ENCODE results near the gene SCCPDH.
A peak's percentile ranks its signal among the peaks of the same experiment; 100 is the strongest.

Gene SCCPDH

GRCh38 chr1:246785494-246786111 is 61.4 kb downstream of the SCCPDH start:
- Histone ChIP-seq H3K27ac (ENCODE audit: low read depth, low read length) (peak overlapping the region; percentile 46; the same call in 1 of the 2 replicates), H3K36me3 (ENCODE audit: control insufficient read depth, low read length) (no peaks in the 10 kb centered on the region), H3K4me1 (ENCODE audit: control insufficient read depth, low read length) (peaks cover 17% of the 10 kb centered on the region), H3K27me3 (ENCODE audit: control insufficient read depth, low read length) (no peaks in the 10 kb centered on the region), H3K4me3 (ENCODE audit: low read length) (peak overlapping the region; percentile 30), H3K4me2 (ENCODE audit: low read length) (peak overlapping the region; percentile 63), H3K9me3 (ENCODE audit: control insufficient read depth, insufficient read depth, low read length) (peaks cover 6% of the 10 kb centered on the region; the same call in 1 of the 2 replicates), H3K79me2 (ENCODE audit: control insufficient read depth, low read length) (no peaks in the 10 kb centered on the region), H4K20me1 (ENCODE audit: control insufficient read depth, insufficient read depth, low read depth, low read length) (no peaks in the 10 kb centered on the region), H3K9me2 (replicated peaks; ENCODE audit: control insufficient read depth, low read length) (no peaks in the 10 kb centered on the region), H3F3A (ENCODE audit: control insufficient read depth, insufficient read depth) (0 out of 2 replicates have a peak, but pooled peaks cover 4% of the 10 kb centered on the region)
- no peak for TF ChIP-seq CTCF (IDR thresholded peaks at IDR 0.05; ENCODE audit: low read depth, low read length, poor library complexity, severe bottlenecking)
- no peak for TF ChIP-seq EZH2phosphoT487 (IDR thresholded peaks at IDR 0.05; ENCODE audit: borderline replicate concordance, low read length)

DNA sequence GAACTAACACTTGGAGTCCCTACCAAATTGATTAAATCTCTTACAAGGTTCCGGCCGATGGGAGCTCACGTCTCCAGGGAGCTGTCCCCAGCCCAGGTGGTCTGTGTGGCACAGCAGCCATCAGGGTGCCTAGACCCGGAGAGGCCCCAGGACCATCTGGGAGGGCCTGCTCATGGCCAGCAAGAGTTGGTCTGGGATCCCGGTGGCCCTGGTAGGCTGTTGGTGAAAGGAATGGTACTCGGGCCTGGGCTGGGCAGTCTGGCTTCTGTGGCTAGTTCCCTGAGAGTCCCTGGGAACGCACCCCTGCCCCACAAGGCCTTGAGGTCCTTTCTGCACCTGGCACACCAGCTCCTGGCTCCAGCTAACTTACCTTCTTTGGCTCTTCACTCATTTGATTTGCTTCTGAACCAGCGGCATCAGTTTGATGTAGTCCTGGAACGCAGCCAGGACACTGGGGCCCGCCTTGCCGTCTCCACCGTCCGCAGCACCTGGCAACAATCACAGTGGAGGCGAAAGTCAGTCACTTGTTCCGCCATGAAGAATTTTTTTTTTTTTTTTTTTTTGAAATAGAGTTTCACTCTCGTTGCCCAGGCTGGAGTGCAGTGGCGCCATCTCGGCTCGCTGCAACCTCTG is 62.5 kb downstream of the SCCPDH start:
- H3K9me3 ChIP-seq (ENCODE audit: control insufficient read depth, insufficient read depth, low read length): peaks cover 6% of the 10 kb centered on the region; the same call in 1 of the 2 replicates
- no peaks in the 10 kb centered on the region for H4K20me1 ChIP-seq (ENCODE audit: control insufficient read depth, insufficient read depth, low read depth, low read length)
- no peaks in the 10 kb centered on the region for H3K79me2 ChIP-seq (ENCODE audit: control insufficient read depth, low read length)
- H3K36me3 ChIP-seq (ENCODE audit: control insufficient read depth, low read length): no peaks in the 10 kb centered on the region
- no peak overlapping the region for H3K4me3 ChIP-seq (ENCODE audit: low read length)
- H3F3A ChIP-seq (ENCODE audit: control insufficient read depth, insufficient read depth): 0 out of 2 replicates have a peak, but pooled peaks cover 4% of the 10 kb centered on the region
- H3K27ac ChIP-seq (ENCODE audit: low read depth, low read length): no peak overlapping the region
- peaks cover 17% of the 10 kb centered on the region for H3K4me1 ChIP-seq (ENCODE audit: control insufficient read depth, low read length)
- no peak overlapping the region for H3K4me2 ChIP-seq (ENCODE audit: low read length)
- no peaks in the 10 kb centered on the region for H3K27me3 ChIP-seq (ENCODE audit: control insufficient read depth, low read length)
- no peaks in the 10 kb centered on the region for H3K9me2 ChIP-seq (replicated peaks; ENCODE audit: control insufficient read depth, low read length)
- TF ChIP-seq EZH2phosphoT487 (IDR thresholded peaks at IDR 0.05; ENCODE audit: borderline replicate concordance, low read length): no peak
- no peak for TF ChIP-seq CTCF (IDR thresholded peaks at IDR 0.05; ENCODE audit: low read depth, low read length, poor library complexity, severe bottlenecking)

GRCh38 chr1:246787781-246788513 is 63.7 kb downstream of the SCCPDH start:
- no peaks in the 10 kb centered on the region for H4K20me1 ChIP-seq (ENCODE audit: control insufficient read depth, insufficient read depth, low read depth, low read length)
- TF ChIP-seq EZH2phosphoT487 (IDR thresholded peaks at IDR 0.05; ENCODE audit: borderline replicate concordance, low read length) (no peak), CTCF (IDR thresholded peaks at IDR 0.05; ENCODE audit: low read depth, low read length, poor library complexity, severe bottlenecking) (no peak)
- peaks cover 6% of the 10 kb centered on the region; the same call in 1 of the 2 replicates for H3K9me3 ChIP-seq (ENCODE audit: control insufficient read depth, insufficient read depth, low read length)
- no peak overlapping the region for H3K4me2 ChIP-seq (ENCODE audit: low read length)
- peaks cover 17% of the 10 kb centered on the region for H3K4me1 ChIP-seq (ENCODE audit: control insufficient read depth, low read length)
- H3K79me2 ChIP-seq (ENCODE audit: control insufficient read depth, low read length): no peaks in the 10 kb centered on the region
- H3K9me2 ChIP-seq (replicated peaks; ENCODE audit: control insufficient read depth, low read length): no peaks in the 10 kb centered on the region
- no peak overlapping the region for H3K27ac ChIP-seq (ENCODE audit: low read depth, low read length)
- no peaks in the 10 kb centered on the region for H3K27me3 ChIP-seq (ENCODE audit: control insufficient read depth, low read length)
- H3F3A ChIP-seq (ENCODE audit: control insufficient read depth, insufficient read depth): 0 out of 2 replicates have a peak, but pooled peaks cover 4% of the 10 kb centered on the region
- H3K36me3 ChIP-seq (ENCODE audit: control insufficient read depth, low read length): no peaks in the 10 kb centered on the region
- H3K4me3 ChIP-seq (ENCODE audit: low read length): no peak overlapping the region
